Measurements from ENCODE around the gene DYNLL1.
A peak's percentile ranks its signal among the peaks of the same experiment; 100 is the strongest.

The DYNLL1 gene

GRCh38 chr12:120496413-120497340 is 764 bp downstream of the DYNLL1 start:
- peaks cover 14% of the 10 kb centered on the region for H3K4me1 ChIP-seq (ENCODE audit: low read length)
- TF ChIP-seq CTCF (IDR thresholded peaks at IDR 0.05; ENCODE audit: low read depth, low read length) (peak; percentile 47; the same call in 1 of the 2 replicates), EZH2phosphoT487 (IDR thresholded peaks at IDR 0.05; ENCODE audit: low read depth) (no peak)
- H3K9ac ChIP-seq (ENCODE audit: low read length) = peak overlapping the region; percentile 96
- H2AFZ ChIP-seq (ENCODE audit: low read depth, low read length) = no peak overlapping the region
- H3K4me3 ChIP-seq (ENCODE audit: low read length) = peak overlapping the region; percentile 95
- peaks cover 24% of the 10 kb centered on the region for H3K36me3 ChIP-seq (replicated peaks; ENCODE audit: low read depth, low read length)
- peak overlapping the region; percentile 96 for H3K4me2 ChIP-seq (ENCODE audit: low read length)
- peaks cover 37% of the 10 kb centered on the region for H3K79me2 ChIP-seq (ENCODE audit: low read length)
- H3K27me3 ChIP-seq (ENCODE audit: low read depth, low read length) = no peaks in the 10 kb centered on the region
- H4K20me1 ChIP-seq (ENCODE audit: insufficient read depth, low read length) = peaks cover 11% of the 10 kb centered on the region
- no peaks in the 10 kb centered on the region for H3K9me3 ChIP-seq (ENCODE audit: insufficient read depth, low read length)
- peak overlapping the region; percentile 76 for H3K27ac ChIP-seq (ENCODE audit: low read length)

GRCh38 chr12:120497524-120498150 is 1.7 kb downstream of the DYNLL1 start:
- H3K4me3 ChIP-seq (ENCODE audit: low read length) = peak overlapping the region; percentile 95
- H3K27me3 ChIP-seq (ENCODE audit: low read depth, low read length) = no peaks in the 10 kb centered on the region
- H3K9ac ChIP-seq (ENCODE audit: low read length) = peak overlapping the region; percentile 96
- H3K27ac ChIP-seq (ENCODE audit: low read length) = no peak overlapping the region
- H2AFZ ChIP-seq (ENCODE audit: low read depth, low read length) = no peak overlapping the region
- peaks cover 24% of the 10 kb centered on the region for H3K36me3 ChIP-seq (replicated peaks; ENCODE audit: low read depth, low read length)
- peaks cover 11% of the 10 kb centered on the region for H4K20me1 ChIP-seq (ENCODE audit: insufficient read depth, low read length)
- no peaks in the 10 kb centered on the region for H3K9me3 ChIP-seq (ENCODE audit: insufficient read depth, low read length)
- peak overlapping the region; percentile 96 for H3K4me2 ChIP-seq (ENCODE audit: low read length)
- TF ChIP-seq CTCF (IDR thresholded peaks at IDR 0.05; ENCODE audit: low read depth, low read length) = no peak
- TF ChIP-seq EZH2phosphoT487 (IDR thresholded peaks at IDR 0.05; ENCODE audit: low read depth) = no peak
- H3K4me1 ChIP-seq (ENCODE audit: low read length) = peaks cover 14% of the 10 kb centered on the region
- peaks cover 37% of the 10 kb centered on the region for H3K79me2 ChIP-seq (ENCODE audit: low read length)

- peaks cover 33% of the 10 kb centered on the region for H3K36me3 ChIP-seq (replicated peaks; ENCODE audit: low read depth, low read length)
- no peak overlapping the region for H3K4me2 ChIP-seq (ENCODE audit: low read length)
- peaks cover 11% of the 10 kb centered on the region for H4K20me1 ChIP-seq (ENCODE audit: insufficient read depth, low read length)
- H3K27ac ChIP-seq (ENCODE audit: low read length) = no peak overlapping the region
- TF ChIP-seq CTCF (IDR thresholded peaks at IDR 0.05; ENCODE audit: low read depth, low read length) (no peak), EZH2phosphoT487 (IDR thresholded peaks at IDR 0.05; ENCODE audit: low read depth) (no peak)
- H3K9me3 ChIP-seq (ENCODE audit: insufficient read depth, low read length) = no peaks in the 10 kb centered on the region
- H3K4me3 ChIP-seq (ENCODE audit: low read length) = no peak overlapping the region
- H3K79me2 ChIP-seq (ENCODE audit: low read length) = peaks cover 37% of the 10 kb centered on the region
- peaks cover 14% of the 10 kb centered on the region for H3K4me1 ChIP-seq (ENCODE audit: low read length)
- H3K27me3 ChIP-seq (ENCODE audit: low read depth, low read length) = no peaks in the 10 kb centered on the region
- no peak overlapping the region for H3K9ac ChIP-seq (ENCODE audit: low read length)
- H2AFZ ChIP-seq (ENCODE audit: low read depth, low read length) = no peak overlapping the region
Observed at GRCh38 chr12:120498870-120499515, 3.1 kb downstream of the DYNLL1 start.

- no peaks in the 10 kb centered on the region for H3K27me3 ChIP-seq (ENCODE audit: low read depth, low read length)
- peaks cover 39% of the 10 kb centered on the region for H3K36me3 ChIP-seq (replicated peaks; ENCODE audit: low read depth, low read length)
- H3K4me2 ChIP-seq (ENCODE audit: low read length) = no peak overlapping the region
- H3K9me3 ChIP-seq (ENCODE audit: insufficient read depth, low read length) = no peaks in the 10 kb centered on the region
- TF ChIP-seq CTCF (IDR thresholded peaks at IDR 0.05; ENCODE audit: low read depth, low read length) (no peak), EZH2phosphoT487 (IDR thresholded peaks at IDR 0.05; ENCODE audit: low read depth) (no peak)
- no peak overlapping the region for H3K27ac ChIP-seq (ENCODE audit: low read length)
- peaks cover 8% of the 10 kb centered on the region for H3K4me1 ChIP-seq (ENCODE audit: low read length)
- peaks cover 27% of the 10 kb centered on the region for H3K79me2 ChIP-seq (ENCODE audit: low read length)
- H3K9ac ChIP-seq (ENCODE audit: low read length) = no peak overlapping the region
- peaks cover 11% of the 10 kb centered on the region for H4K20me1 ChIP-seq (ENCODE audit: insufficient read depth, low read length)
- H2AFZ ChIP-seq (ENCODE audit: low read depth, low read length) = no peak overlapping the region
- H3K4me3 ChIP-seq (ENCODE audit: low read length) = no peak overlapping the region
Observed at GRCh38 chr12:120500581-120500980, 4.7 kb downstream of the DYNLL1 start.
